Measurements from ENCODE around the gene SLX9.

- TF ChIP-seq, protein P1, sequence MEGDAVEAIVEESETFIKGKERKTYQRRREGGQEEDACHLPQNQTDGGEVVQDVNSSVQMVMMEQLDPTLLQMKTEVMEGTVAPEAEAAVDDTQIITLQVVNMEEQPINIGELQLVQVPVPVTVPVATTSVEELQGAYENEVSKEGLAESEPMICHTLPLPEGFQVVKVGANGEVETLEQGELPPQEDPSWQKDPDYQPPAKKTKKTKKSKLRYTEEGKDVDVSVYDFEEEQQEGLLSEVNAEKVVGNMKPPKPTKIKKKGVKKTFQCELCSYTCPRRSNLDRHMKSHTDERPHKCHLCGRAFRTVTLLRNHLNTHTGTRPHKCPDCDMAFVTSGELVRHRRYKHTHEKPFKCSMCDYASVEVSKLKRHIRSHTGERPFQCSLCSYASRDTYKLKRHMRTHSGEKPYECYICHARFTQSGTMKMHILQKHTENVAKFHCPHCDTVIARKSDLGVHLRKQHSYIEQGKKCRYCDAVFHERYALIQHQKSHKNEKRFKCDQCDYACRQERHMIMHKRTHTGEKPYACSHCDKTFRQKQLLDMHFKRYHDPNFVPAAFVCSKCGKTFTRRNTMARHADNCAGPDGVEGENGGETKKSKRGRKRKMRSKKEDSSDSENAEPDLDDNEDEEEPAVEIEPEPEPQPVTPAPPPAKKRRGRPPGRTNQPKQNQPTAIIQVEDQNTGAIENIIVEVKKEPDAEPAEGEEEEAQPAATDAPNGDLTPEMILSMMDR (conservative IDR thresholded peaks at IDR 0.05 in 1 of 2, IDR thresholded peaks at IDR 0.05 in 1 of 2; ENCODE audit: extremely low read depth in 1 of 2, insufficient read depth in 1 of 2, low read depth in 1 of 2, low read length in 2 of 2): no peak
- TF ChIP-seq EZH2 (IDR thresholded peaks at IDR 0.05; ENCODE audit: borderline replicate concordance, low read length): no peak
Observed at GRCh38 chr21:45022736-45023135, 82.9 kb downstream of the SLX9 start.
